Fibroblast of lung (primary cell): ENCODE data around the gene ISLR2.

Experiments used
- EZH2 ChIP-seq: IDR thresholded peaks from 2 replicates; pipeline ENCODE4 v1.5.1; 2012; ENCODE audit warnings: low read length, control low read depth, mild to moderate bottlenecking; ENCODE audit errors: missing control alignments
- TF ChIP-seq, protein P1 (sequence below), 2 donors: IDR thresholded peaks in 1 of 2; conservative IDR thresholded peaks in 1 of 2; 1 replicate in 1 of 2; 2 replicates in 1 of 2; pipeline ENCODE4 v1.5.1; 2011 to 2012; ENCODE audit warnings: low read length in 2 of 2, control low read depth in 1 of 2, inconsistent platforms in 1 of 2, low read depth in 1 of 2, mild to moderate bottlenecking in 1 of 2

DNA sequence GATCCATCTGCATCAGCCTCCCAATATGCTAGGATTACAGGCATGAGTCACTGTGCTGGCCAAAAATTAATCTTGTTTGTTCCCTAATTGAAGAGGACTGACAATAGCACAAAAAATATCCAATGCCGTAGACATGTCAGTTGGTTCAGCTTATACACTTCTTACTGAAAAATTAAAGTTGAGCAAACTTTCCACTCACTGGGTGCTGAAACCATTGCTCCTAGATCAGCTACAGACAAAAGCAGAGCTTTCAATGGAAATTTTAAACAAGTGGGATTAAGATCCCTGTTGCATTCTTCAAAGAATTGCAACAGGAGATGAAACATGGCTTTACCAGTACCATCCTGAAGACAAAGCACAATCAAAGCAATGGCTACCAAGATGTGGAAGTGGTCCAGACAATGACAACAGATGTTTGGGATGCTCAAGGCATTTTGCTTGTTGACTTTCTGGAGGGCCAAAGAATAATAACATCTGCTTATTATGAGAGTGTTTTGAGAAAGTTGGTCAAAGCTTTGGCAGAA, 16.0 kb downstream of the ISLR2 start:
- TF ChIP-seq, protein P1, sequence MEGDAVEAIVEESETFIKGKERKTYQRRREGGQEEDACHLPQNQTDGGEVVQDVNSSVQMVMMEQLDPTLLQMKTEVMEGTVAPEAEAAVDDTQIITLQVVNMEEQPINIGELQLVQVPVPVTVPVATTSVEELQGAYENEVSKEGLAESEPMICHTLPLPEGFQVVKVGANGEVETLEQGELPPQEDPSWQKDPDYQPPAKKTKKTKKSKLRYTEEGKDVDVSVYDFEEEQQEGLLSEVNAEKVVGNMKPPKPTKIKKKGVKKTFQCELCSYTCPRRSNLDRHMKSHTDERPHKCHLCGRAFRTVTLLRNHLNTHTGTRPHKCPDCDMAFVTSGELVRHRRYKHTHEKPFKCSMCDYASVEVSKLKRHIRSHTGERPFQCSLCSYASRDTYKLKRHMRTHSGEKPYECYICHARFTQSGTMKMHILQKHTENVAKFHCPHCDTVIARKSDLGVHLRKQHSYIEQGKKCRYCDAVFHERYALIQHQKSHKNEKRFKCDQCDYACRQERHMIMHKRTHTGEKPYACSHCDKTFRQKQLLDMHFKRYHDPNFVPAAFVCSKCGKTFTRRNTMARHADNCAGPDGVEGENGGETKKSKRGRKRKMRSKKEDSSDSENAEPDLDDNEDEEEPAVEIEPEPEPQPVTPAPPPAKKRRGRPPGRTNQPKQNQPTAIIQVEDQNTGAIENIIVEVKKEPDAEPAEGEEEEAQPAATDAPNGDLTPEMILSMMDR (conservative IDR thresholded peaks at IDR 0.05 in 1 of 2, IDR thresholded peaks at IDR 0.05 in 1 of 2; ENCODE audit: low read depth in 1 of 2, low read length in 2 of 2) = no peak
- TF ChIP-seq EZH2 = no peak
